Central memory CD8-positive, alpha-beta T cell (primary cell): ENCODE measurements around the gene LYAR.
A peak's percentile ranks its signal among the peaks of the same experiment; 100 is the strongest.
"Not testable (repeated sequence)": the region's sequence is repeated elsewhere in the genome, so short reads cannot be mapped to it uniquely, and the experiment has no call there.

Source experiments
- ATAC-seq: fragments of 150-1000 bp; cut with Tn5 transposase; replicated peaks from 2 replicates; pipeline ENCODE4 v1.10.0; 2022; ENCODE audit warnings: mild to moderate bottlenecking, moderate FRiP score, moderate number of reproducible peaks; ENCODE audit not compliant: poor library complexity, severe bottlenecking; ENCODE audit errors: extremely low read depth
- DNase-seq, 2 donors: peaks; one replicate each; pipeline ENCODE4 v3.0.0; 2021; ENCODE audit warnings: low spot score in 2 of 2
- H3K27ac Mint-ChIP-seq: one replicate; pipeline ENCODE4 v1.8.0; 2022; ENCODE audit warnings: low read depth, mild to moderate bottlenecking, moderate library complexity, mixed read lengths
- H3K27me3 Mint-ChIP-seq: one replicate; pipeline ENCODE4 v1.8.0; 2022; ENCODE audit warnings: mixed read lengths
- H3K36me3 Mint-ChIP-seq: one replicate; pipeline ENCODE4 v1.8.0; 2022; ENCODE audit warnings: mild to moderate bottlenecking, moderate library complexity, mixed read lengths; ENCODE audit not compliant: insufficient read depth
- H3K4me1 Mint-ChIP-seq: one replicate; pipeline ENCODE4 v1.8.0; 2022; ENCODE audit warnings: mixed read lengths
- H3K4me3 Mint-ChIP-seq: one replicate; pipeline ENCODE4 v1.8.0; 2022; ENCODE audit warnings: mild to moderate bottlenecking, moderate library complexity, mixed read lengths
- H3K9me3 Mint-ChIP-seq: one replicate; pipeline ENCODE4 v1.8.0; 2022; ENCODE audit warnings: mixed read lengths

LYAR gene

GRCh38 chr4:4270529-4270928 lies 19.4 kb downstream of the LYAR start:
- Mint-ChIP-seq H3K4me1 (peaks cover 70% of the 10 kb centered on the region), H3K4me3 (peak overlapping the region; percentile 84), H3K36me3 (peaks cover 52% of the 10 kb centered on the region), H3K27ac (peak overlapping the region; percentile 98), H3K27me3 (no peaks in the 10 kb centered on the region), H3K9me3 (no peaks in the 10 kb centered on the region)
- no peak for ATAC-seq
- no peak for DNase-seq

- Mint-ChIP-seq H3K4me1 (peaks cover 70% of the 10 kb centered on the region), H3K4me3 (peak overlapping the region; percentile 84), H3K27me3 (no peaks in the 10 kb centered on the region), H3K36me3 (peaks cover 51% of the 10 kb centered on the region), H3K9me3 (no peaks in the 10 kb centered on the region), H3K27ac (peak overlapping the region; percentile 98)
- ATAC-seq: peak; percentile 80
- DNase-seq: peak; percentile 30 to 58
Measured at GRCh38 chr4:4269856-4270255, 20.1 kb downstream of the LYAR start.

- Mint-ChIP-seq H3K4me1 (peaks cover 65% of the 10 kb centered on the region), H3K4me3 (peak overlapping the region; percentile 84), H3K36me3 (peaks cover 47% of the 10 kb centered on the region), H3K27me3 (no peaks in the 10 kb centered on the region), H3K9me3 (no peaks in the 10 kb centered on the region), H3K27ac (peak overlapping the region; percentile 98)
- peak; percentile 89 for ATAC-seq
- peak; percentile 52 to 67 for DNase-seq
Measured at GRCh38 chr4:4269331-4269731, 20.6 kb downstream of the LYAR start.

GRCh38 chr4:4268776-4269175 lies 21.2 kb downstream of the LYAR start:
- Mint-ChIP-seq H3K9me3 (no peaks in the 10 kb centered on the region), H3K27me3 (no peaks in the 10 kb centered on the region), H3K36me3 (peaks cover 42% of the 10 kb centered on the region), H3K4me3 (peak overlapping the region; percentile 84), H3K27ac (peak overlapping the region; percentile 98), H3K4me1 (peaks cover 62% of the 10 kb centered on the region)
- ATAC-seq: no peak
- no peak for DNase-seq

- H3K4me1 Mint-ChIP-seq: peaks cover 58% of the 10 kb centered on the region
- H3K4me3 Mint-ChIP-seq: peak overlapping the region; percentile 84
- DNase-seq (no peak), ATAC-seq (no peak)
- peak overlapping the region; percentile 98 for H3K27ac Mint-ChIP-seq
- no peaks in the 10 kb centered on the region for H3K9me3 Mint-ChIP-seq
- H3K27me3 Mint-ChIP-seq: no peaks in the 10 kb centered on the region
- peaks cover 36% of the 10 kb centered on the region for H3K36me3 Mint-ChIP-seq
Measured at GRCh38 chr4:4267981-4268380, 22.0 kb downstream of the LYAR start.

GRCh38 chr4:4260185-4260751 lies 29.7 kb downstream of the LYAR start:
- no peak overlapping the region for H3K27ac Mint-ChIP-seq
- no peak overlapping the region for H3K4me3 Mint-ChIP-seq
- H3K4me1 Mint-ChIP-seq: no peaks in the 10 kb centered on the region
- no peaks in the 10 kb centered on the region for H3K36me3 Mint-ChIP-seq
- no peaks in the 10 kb centered on the region for H3K27me3 Mint-ChIP-seq
- peak in 1 of 2 donors; percentile 23 for DNase-seq
- peak; percentile 100 for ATAC-seq
- no peaks in the 10 kb centered on the region for H3K9me3 Mint-ChIP-seq

- Mint-ChIP-seq H3K27ac (no peak overlapping the region), H3K9me3 (no peaks in the 10 kb centered on the region), H3K4me1 (no peaks in the 10 kb centered on the region), H3K27me3 (peaks cover 4% of the 10 kb centered on the region), H3K36me3 (no peaks in the 10 kb centered on the region), H3K4me3 (no peak overlapping the region)
- DNase-seq (no peak), ATAC-seq (no peak)
Measured at GRCh38 chr4:4259484-4260100, 30.4 kb downstream of the LYAR start.

GRCh38 chr4:4257705-4258104 lies 32.2 kb downstream of the LYAR start:
- not testable (repeated sequence) for H3K4me1 Mint-ChIP-seq, H3K36me3 Mint-ChIP-seq, H3K9me3 Mint-ChIP-seq, ATAC-seq, DNase-seq, H3K4me3 Mint-ChIP-seq, H3K27ac Mint-ChIP-seq
- H3K27me3 Mint-ChIP-seq: peaks cover 11% of the 10 kb centered on the region

GRCh38 chr4:4256799-4257198 lies 33.2 kb downstream of the LYAR start:
- no peaks in the 10 kb centered on the region for H3K9me3 Mint-ChIP-seq
- H3K36me3 Mint-ChIP-seq: no peaks in the 10 kb centered on the region
- ATAC-seq (no peak), DNase-seq (no peak)
- no peak overlapping the region for H3K27ac Mint-ChIP-seq
- no peaks in the 10 kb centered on the region for H3K4me1 Mint-ChIP-seq
- H3K4me3 Mint-ChIP-seq: no peak overlapping the region
- H3K27me3 Mint-ChIP-seq: peaks cover 11% of the 10 kb centered on the region

GRCh38 chr4:4254666-4255065 lies 35.3 kb downstream of the LYAR start:
- Mint-ChIP-seq H3K4me1 (no peaks in the 10 kb centered on the region), H3K4me3 (no peak overlapping the region), H3K36me3 (peaks cover 1% of the 10 kb centered on the region), H3K9me3 (no peaks in the 10 kb centered on the region), H3K27me3 (peaks cover 11% of the 10 kb centered on the region), H3K27ac (no peak overlapping the region)
- ATAC-seq: no peak
- DNase-seq: no peak

- H3K4me3 Mint-ChIP-seq: no peak overlapping the region
- H3K27ac Mint-ChIP-seq: no peak overlapping the region
- peaks cover 1% of the 10 kb centered on the region for H3K36me3 Mint-ChIP-seq
- ATAC-seq (no peak), DNase-seq (no peak)
- peaks cover 2% of the 10 kb centered on the region for H3K4me1 Mint-ChIP-seq
- H3K9me3 Mint-ChIP-seq: no peaks in the 10 kb centered on the region
- peaks cover 11% of the 10 kb centered on the region for H3K27me3 Mint-ChIP-seq
Measured at GRCh38 chr4:4254199-4254598, 35.8 kb downstream of the LYAR start.

- DNase-seq: no peak
- Mint-ChIP-seq H3K4me1 (peaks cover 28% of the 10 kb centered on the region), H3K9me3 (no peaks in the 10 kb centered on the region), H3K4me3 (no peak overlapping the region), H3K27ac (no peak overlapping the region), H3K27me3 (peaks cover 10% of the 10 kb centered on the region), H3K36me3 (peaks cover 16% of the 10 kb centered on the region)
- ATAC-seq: no peak
Measured at GRCh38 chr4:4249866-4250265, 40.1 kb downstream of the LYAR start.

GRCh38 chr4:4249342-4249741 lies 40.6 kb downstream of the LYAR start:
- H3K4me1 Mint-ChIP-seq: peaks cover 28% of the 10 kb centered on the region
- not testable (repeated sequence) for H3K9me3 Mint-ChIP-seq, H3K27me3 Mint-ChIP-seq, DNase-seq, ATAC-seq
- H3K27ac Mint-ChIP-seq: peak overlapping the region; percentile 98
- H3K4me3 Mint-ChIP-seq: peak overlapping the region; percentile 96
- peaks cover 16% of the 10 kb centered on the region for H3K36me3 Mint-ChIP-seq
